ENCODE measurements around the gene LRRC63. TPM values are rescaled to one million over a fixed set of nuclear protein-coding genes. Genes with fewer than 3 reads are reported as not detected.

Gene LRRC63
- total and polyA plus RNA-seq, 9 of the 15 experiments (the other 6 are each of a cell fraction or from before 2014, with no cell fraction given), result 0.07 to 0.41 (median 0.24) TPM; not detected in 1

- TF ChIP-seq RREB1 (CRISPR knock-in tag; IDR thresholded peaks at IDR 0.05), result no peak
- TF ChIP-seq MEF2A (IDR thresholded peaks at IDR 0.05; ENCODE audit: control insufficient read depth, low read depth, low read length), result no peak
- peak; percentile 50; the same call in 1 of the 2 replicates for TF ChIP-seq SMARCA4 (IDR thresholded peaks at IDR 0.05)
- peak; percentile 39; the same call in 1 of the 2 replicates for TF ChIP-seq SOX6 (IDR thresholded peaks at IDR 0.05)
- no peak for TF ChIP-seq XRCC3 (IDR thresholded peaks at IDR 0.05)
- TF ChIP-seq ZNF696 (CRISPR knock-in tag; conservative IDR thresholded peaks at IDR 0.05), result no peak
- peak; percentile 64; the same call in 1 of the 2 replicates for TF ChIP-seq NFRKB (IDR thresholded peaks at IDR 0.05; ENCODE audit: low read depth)
- peak; percentile 16; the same call in 1 of the 2 replicates for TF ChIP-seq MYBL2 (IDR thresholded peaks at IDR 0.05; ENCODE audit: low read depth)
- TF ChIP-seq MYBL2 (CRISPR knock-in tag; IDR thresholded peaks at IDR 0.05; ENCODE audit: borderline replicate concordance), result no peak
- TF ChIP-seq POLR2AphosphoS2 (IDR thresholded peaks at IDR 0.05; ENCODE audit: low read length), result no peak
- TF ChIP-seq ZSCAN32 (CRISPR knock-in tag; IDR thresholded peaks at IDR 0.05), result no peak
- no peak for TF ChIP-seq MBD1 (CRISPR knock-in tag; IDR thresholded peaks at IDR 0.05)
- TF ChIP-seq ZNF316 (IDR thresholded peaks at IDR 0.05), result peak; percentile 89
- no peak for TF ChIP-seq PATZ1 (CRISPR knock-in tag; IDR thresholded peaks at IDR 0.05; ENCODE audit: borderline replicate concordance)
- TF ChIP-seq ZNF511 (CRISPR knock-in tag; IDR thresholded peaks at IDR 0.05), result no peak
- peak; percentile 43 for TF ChIP-seq BRD9 (IDR thresholded peaks at IDR 0.05; ENCODE audit: low read depth, partially characterized antibody)
- peak; percentile 52; the same call in 1 of the 2 replicates for TF ChIP-seq EP400 (IDR thresholded peaks at IDR 0.05)
- TF ChIP-seq NFE2L1 (tag; IDR thresholded peaks at IDR 0.05; ENCODE audit: borderline replicate concordance, low read depth), result peak; percentile 28; the same call in 1 of the 2 replicates
- peak; percentile 23; the same call in 1 of the 2 replicates for TF ChIP-seq NCOR1 (IDR thresholded peaks at IDR 0.05)
- TF ChIP-seq SMARCA5 (IDR thresholded peaks at IDR 0.05), result 0 out of 2 replicates have a peak, but pooled peaks have one; percentile 48
- no peak for TF ChIP-seq ZNF583 (CRISPR knock-in tag; IDR thresholded peaks at IDR 0.05)
Measured at GRCh38 chr13:46281779-46282178, 70.1 kb downstream of the LRRC63 start (continued).

Measured in K562 (cell line).